ENCODE results near the gene ADGRV1.

DNA sequence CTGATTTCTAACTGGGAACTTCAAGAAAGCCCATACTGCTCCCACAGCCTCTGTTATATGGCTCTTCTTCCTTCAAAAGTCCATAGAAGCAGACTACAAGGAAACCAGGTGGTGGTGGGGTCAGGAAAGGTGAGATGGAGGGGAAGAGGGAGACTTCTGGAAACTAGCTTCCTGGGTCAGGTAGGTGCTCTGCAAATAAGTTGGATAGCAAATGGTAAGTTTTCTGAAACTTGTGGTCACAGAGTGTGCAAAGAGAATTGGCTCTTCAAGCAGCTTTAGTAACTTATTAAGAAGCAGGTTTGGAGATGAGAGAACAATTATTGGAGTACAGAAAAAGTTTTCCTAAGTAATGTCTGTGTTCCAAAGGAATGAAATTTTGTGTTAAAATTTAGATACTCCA lies 316.9 kb downstream of the ADGRV1 start:
- TF ChIP-seq, protein P1, sequence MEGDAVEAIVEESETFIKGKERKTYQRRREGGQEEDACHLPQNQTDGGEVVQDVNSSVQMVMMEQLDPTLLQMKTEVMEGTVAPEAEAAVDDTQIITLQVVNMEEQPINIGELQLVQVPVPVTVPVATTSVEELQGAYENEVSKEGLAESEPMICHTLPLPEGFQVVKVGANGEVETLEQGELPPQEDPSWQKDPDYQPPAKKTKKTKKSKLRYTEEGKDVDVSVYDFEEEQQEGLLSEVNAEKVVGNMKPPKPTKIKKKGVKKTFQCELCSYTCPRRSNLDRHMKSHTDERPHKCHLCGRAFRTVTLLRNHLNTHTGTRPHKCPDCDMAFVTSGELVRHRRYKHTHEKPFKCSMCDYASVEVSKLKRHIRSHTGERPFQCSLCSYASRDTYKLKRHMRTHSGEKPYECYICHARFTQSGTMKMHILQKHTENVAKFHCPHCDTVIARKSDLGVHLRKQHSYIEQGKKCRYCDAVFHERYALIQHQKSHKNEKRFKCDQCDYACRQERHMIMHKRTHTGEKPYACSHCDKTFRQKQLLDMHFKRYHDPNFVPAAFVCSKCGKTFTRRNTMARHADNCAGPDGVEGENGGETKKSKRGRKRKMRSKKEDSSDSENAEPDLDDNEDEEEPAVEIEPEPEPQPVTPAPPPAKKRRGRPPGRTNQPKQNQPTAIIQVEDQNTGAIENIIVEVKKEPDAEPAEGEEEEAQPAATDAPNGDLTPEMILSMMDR (IDR thresholded peaks at IDR 0.05; ENCODE audit: extremely low read depth in 1 of 2, insufficient read depth in 1 of 2, low read depth in 1 of 2, low read length in 2 of 2): no peak
- TF ChIP-seq EZH2 (IDR thresholded peaks at IDR 0.05; ENCODE audit: borderline replicate concordance, low read depth, low read length, severe bottlenecking): no peak
- no peak for TF ChIP-seq POLR2A (IDR thresholded peaks at IDR 0.05; ENCODE audit: low read depth, low read length)
- no peak for TF ChIP-seq POLR2AphosphoS5 (IDR thresholded peaks at IDR 0.05; ENCODE audit: insufficient read depth, low read depth, low read length)
- TF ChIP-seq JUN (IDR thresholded peaks at IDR 0.05; ENCODE audit: borderline replicate concordance, insufficient read depth, insufficient read length, low read depth): no peak
- no peak for TF ChIP-seq FOS (IDR thresholded peaks at IDR 0.05; ENCODE audit: borderline replicate concordance, insufficient read depth, low read length)
- TF ChIP-seq, protein P2, sequence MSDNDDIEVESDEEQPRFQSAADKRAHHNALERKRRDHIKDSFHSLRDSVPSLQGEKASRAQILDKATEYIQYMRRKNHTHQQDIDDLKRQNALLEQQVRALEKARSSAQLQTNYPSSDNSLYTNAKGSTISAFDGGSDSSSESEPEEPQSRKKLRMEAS (IDR thresholded peaks at IDR 0.05; ENCODE audit: insufficient read depth, insufficient read length): no peak
- no peak for TF ChIP-seq GATA2 (IDR thresholded peaks at IDR 0.05; ENCODE audit: insufficient read depth, insufficient read length, low read depth, low read length)
- TF ChIP-seq MYC (IDR thresholded peaks at IDR 0.05; ENCODE audit: low read depth, low read length): no peak
